PC-3 (cell line): ENCODE results near the gene CBX1. TPM values are rescaled to one million over a fixed set of nuclear protein-coding genes. Genes with fewer than 3 reads are reported as not detected.

ENCODE experiments used
- ATAC-seq: fragments of 200-7000 bp; cut with Tn5 transposase; 2 replicates; pipeline ENCODE4 v1.9.1; 2020; ENCODE audit warnings: mild to moderate bottlenecking, moderate library complexity
- BruUV-seq: library from RNA; stranded (reverse); fragments of 400-500 nt; replicated peaks from 2 replicates; lab custom pipeline; 2021; lab: Mats Ljungman, UMichigan
- CTCF ChIA-PET: fragments of 300-600 bp; sonication (Branson Sonifier 250); formaldehyde crosslinking; loops from one replicate; lab custom pipeline; 2022; ENCODE audit warnings: antibody characterized with exemption; lab: Charles Lee
- POLR2A ChIA-PET: fragments of 300-600 bp; sonication (Branson Sonifier 250); formaldehyde crosslinking; loops from one replicate; lab custom pipeline; 2022; ENCODE audit warnings: antibody characterized with exemption; ENCODE audit not compliant: unreplicated experiment; lab: Charles Lee
- DNase-seq: peaks from one replicate; pipeline ENCODE4 v3.0.0-alpha.2; 2015
- H2AFZ ChIP-seq: fragments of 300-600 bp; sonication (generic); 2 replicates; pipeline ENCODE4 v1.6.0; 2016; ENCODE audit warnings: antibody characterized with exemption, low read length
- H3F3A ChIP-seq: fragments of 300-600 bp; sonication (generic); one replicate; pipeline ENCODE4 v1.6.0; 2017; ENCODE audit warnings: antibody characterized with exemption, low read length, control low read depth, mild to moderate bottlenecking; ENCODE audit not compliant: unreplicated experiment
- H3K27ac ChIP-seq: fragments of 300-600 bp; sonication (generic); 2 replicates; pipeline ENCODE4 v1.5.1; 2016; ENCODE audit warnings: mild to moderate bottlenecking, low read length
- H3K27me3 ChIP-seq: fragments of 300-600 bp; sonication (generic); 2 replicates; pipeline ENCODE4 v1.6.1; 2016; ENCODE audit warnings: low read length, mixed read lengths
- H3K36me3 ChIP-seq: fragments of 300-600 bp; sonication (generic); 2 replicates; pipeline ENCODE4 v1.6.1; 2016; ENCODE audit warnings: low read depth, mixed run types, low read length, mixed read lengths
- H3K4me1 ChIP-seq: fragments of 300-600 bp; sonication (generic); 2 replicates; pipeline ENCODE4 v1.5.1; 2016; ENCODE audit warnings: low read length; ENCODE audit not compliant: insufficient read depth
- H3K4me2 ChIP-seq: fragments of 300-600 bp; sonication (generic); 2 replicates; pipeline ENCODE4 v1.6.0; 2016; ENCODE audit warnings: low read length
- H3K4me3 ChIP-seq: fragments of 300-600 bp; sonication (generic); 2 replicates; pipeline ENCODE4 v1.5.1; 2016; ENCODE audit warnings: mild to moderate bottlenecking, low read length, mixed read lengths
- H3K79me2 ChIP-seq: fragments of 300-600 bp; sonication (generic); 2 replicates; pipeline ENCODE4 v1.6.1; 2017; ENCODE audit warnings: low read length, mixed read lengths
- H3K9ac ChIP-seq: fragments of 300-600 bp; sonication (generic); 2 replicates; pipeline ENCODE4 v1.6.0; 2016; ENCODE audit warnings: mild to moderate bottlenecking, low read length
- H3K9me2 ChIP-seq: fragments of 300-600 bp; sonication (generic); replicated peaks from 2 replicates; pipeline ENCODE4 v1.6.1; 2016; ENCODE audit warnings: mixed run types, low read length, mixed read lengths
- H3K9me3 ChIP-seq: fragments of 300-600 bp; sonication (generic); 2 replicates; pipeline ENCODE4 v1.6.1; 2016; ENCODE audit warnings: low read length, mixed read lengths
- H4K20me1 ChIP-seq: fragments of 300-600 bp; sonication (generic); 2 replicates; pipeline ENCODE4 v1.6.1; 2016; ENCODE audit warnings: low read length, mixed read lengths
- EZH2 ChIP-seq: fragments of 300-600 bp; sonication (generic); IDR thresholded peaks from one replicate; pipeline ENCODE4 v1.6.1; 2017; ENCODE audit warnings: antibody characterized with exemption, mild to moderate bottlenecking, low read length; ENCODE audit not compliant: unreplicated experiment
- EZH2phosphoT487 ChIP-seq: fragments of 300-600 bp; sonication (generic); IDR thresholded peaks from 2 replicates; pipeline ENCODE4 v1.6.1; 2018; ENCODE audit warnings: mild to moderate bottlenecking, antibody characterized with exemption, low read length, borderline replicate concordance
- intact Hi-C: fragments of 100-400 bp; cut with micrococcal nuclease; formaldehyde crosslinking; loops from 2 replicates; pipeline ENCODE4 v1.9.0; 2023
- total RNA-seq: library from RNA; depleted of rRNA; stranded (reverse); fragments of >200 nt; gene quantifications from 2 replicates; pipeline ENCODE4 v1.2.3, GENCODE V29; 2014
- TF ChIP-seq, protein P1 (sequence below): fragments of 300-600 bp; sonication (generic); conservative IDR thresholded peaks from 2 replicates; pipeline ENCODE4 v1.5.1; 2017; ENCODE audit warnings: antibody characterized with exemption, low read depth, mild to moderate bottlenecking, low read length

CBX1 gene
- total RNA-seq, 1 experiment from 2014 or later: 119 TPM

- ChIA-PET POLR2A (interaction anchor here (0.5 to 1.0 kb wide), 4 partner anchors 20 to 318 kb away, joined by 3 to 8 read pairs (median 4); no protein-coding TSS in a partner anchor), CTCF (interaction anchor here (0.6 to 2.4 kb wide), 27 partner anchors 17 to 889 kb away, joined by 3 to 42 read pairs (median 4); partner anchors contain the start of genes CDK5RAP3, NFE2L1 and SNX11)
- DNase-seq (peak; percentile 90), ATAC-seq (peak; percentile 1)
- H3K79me2 ChIP-seq: no peaks in the 10 kb centered on the region
- H3K36me3 ChIP-seq: no peaks in the 10 kb centered on the region
- H3K27me3 ChIP-seq: no peaks in the 10 kb centered on the region
- no TSS peak for BruUV-seq
- H3K4me3 ChIP-seq: peak overlapping the region; percentile 72
- TF ChIP-seq EZH2 (no peak), EZH2phosphoT487 (no peak)
- TF ChIP-seq, protein P1, sequence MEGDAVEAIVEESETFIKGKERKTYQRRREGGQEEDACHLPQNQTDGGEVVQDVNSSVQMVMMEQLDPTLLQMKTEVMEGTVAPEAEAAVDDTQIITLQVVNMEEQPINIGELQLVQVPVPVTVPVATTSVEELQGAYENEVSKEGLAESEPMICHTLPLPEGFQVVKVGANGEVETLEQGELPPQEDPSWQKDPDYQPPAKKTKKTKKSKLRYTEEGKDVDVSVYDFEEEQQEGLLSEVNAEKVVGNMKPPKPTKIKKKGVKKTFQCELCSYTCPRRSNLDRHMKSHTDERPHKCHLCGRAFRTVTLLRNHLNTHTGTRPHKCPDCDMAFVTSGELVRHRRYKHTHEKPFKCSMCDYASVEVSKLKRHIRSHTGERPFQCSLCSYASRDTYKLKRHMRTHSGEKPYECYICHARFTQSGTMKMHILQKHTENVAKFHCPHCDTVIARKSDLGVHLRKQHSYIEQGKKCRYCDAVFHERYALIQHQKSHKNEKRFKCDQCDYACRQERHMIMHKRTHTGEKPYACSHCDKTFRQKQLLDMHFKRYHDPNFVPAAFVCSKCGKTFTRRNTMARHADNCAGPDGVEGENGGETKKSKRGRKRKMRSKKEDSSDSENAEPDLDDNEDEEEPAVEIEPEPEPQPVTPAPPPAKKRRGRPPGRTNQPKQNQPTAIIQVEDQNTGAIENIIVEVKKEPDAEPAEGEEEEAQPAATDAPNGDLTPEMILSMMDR: no peak
- H3K4me2 ChIP-seq: peak overlapping the region; percentile 99
- peaks cover 41% of the 10 kb centered on the region for H3K4me1 ChIP-seq
- no peaks in the 10 kb centered on the region for H3K9me3 ChIP-seq
- intact Hi-C loops: loop anchor here (1.0 to 10.0 kb wide), 8 partner anchors 22 to 591 kb away; partner anchors contain the start of genes CBX1, HOXB8 and NFE2L1
- peaks cover 6% of the 10 kb centered on the region for H3F3A ChIP-seq
- H2AFZ ChIP-seq: peak overlapping the region; percentile 86
- no peaks in the 10 kb centered on the region for H4K20me1 ChIP-seq
- peak overlapping the region; percentile 57 for H3K9ac ChIP-seq
- H3K27ac ChIP-seq: peak overlapping the region; percentile 81
- H3K9me2 ChIP-seq: no peaks in the 10 kb centered on the region
These were observed 75.3 kb downstream of the CBX1 start for GRCh38 chr17:48025904-48026501.

GRCh38 chr17:48025040-48025903 is 76.0 kb downstream of the CBX1 start:
- DNase-seq (peak; percentile 99), ATAC-seq (peak; percentile 63)
- Histone ChIP-seq H2AFZ (peak overlapping the region; percentile 95), H3K9me3 (no peaks in the 10 kb centered on the region), H3K9ac (peak overlapping the region; percentile 84), H4K20me1 (no peaks in the 10 kb centered on the region), H3K36me3 (no peaks in the 10 kb centered on the region), H3K4me2 (peak overlapping the region; percentile 99), H3K27me3 (no peaks in the 10 kb centered on the region), H3K4me3 (peak overlapping the region; percentile 72), H3F3A (peaks cover 6% of the 10 kb centered on the region), H3K79me2 (no peaks in the 10 kb centered on the region), H3K9me2 (no peaks in the 10 kb centered on the region), H3K27ac (peak overlapping the region; percentile 88), H3K4me1 (peaks cover 41% of the 10 kb centered on the region)
- POLR2A ChIA-PET: interaction anchor here (0.5 to 1.0 kb wide), 7 partner anchors 21 to 297 kb away, joined by 3 to 8 read pairs (median 4); no protein-coding TSS in a partner anchor
- TF ChIP-seq, protein P1: peak; percentile 87
- TF ChIP-seq EZH2: no peak
- CTCF ChIA-PET: interaction anchor here (0.6 to 2.4 kb wide), 28 partner anchors 13 to 890 kb away, joined by 3 to 42 read pairs (median 4); partner anchors contain the start of genes CDK5RAP3, NFE2L1 and SNX11
- intact Hi-C loops: loop anchor here (1.0 to 10.0 kb wide), 7 partner anchors 49 to 592 kb away; partner anchors contain the start of genes CBX1 and HOXB8
- BruUV-seq: TSS peak; percentile 33
